GM19372 (cell line): ENCODE results near the gene CYS1.
"Not testable (repeated sequence)": the region's sequence is repeated elsewhere in the genome, so short reads cannot be mapped to it uniquely, and the experiment has no call there.

Experiments used
- ATAC-seq: cut with Tn5 transposase; IDR thresholded peaks from one replicate; pipeline ENCODE4 v1.9.1; 2021; ENCODE audit warnings: mild to moderate bottlenecking, low read depth, moderate library complexity; ENCODE audit not compliant: unreplicated experiment

CYS1 gene

GRCh38 chr2:10033251-10034006, 46.8 kb downstream of the CYS1 start:
- no peak for ATAC-seq

GRCh38 chr2:10032746-10033105, 47.5 kb downstream of the CYS1 start:
- no peak for ATAC-seq

GRCh38 chr2:10031886-10032745, 48.1 kb downstream of the CYS1 start:
- ATAC-seq: no peak

GRCh38 chr2:10030798-10031197, 49.4 kb downstream of the CYS1 start:
- ATAC-seq: not testable (repeated sequence)

- ATAC-seq: no peak
Measured at GRCh38 chr2:10030311-10030736, 49.9 kb downstream of the CYS1 start.

GRCh38 chr2:10029875-10030223, 50.4 kb downstream of the CYS1 start:
- no peak for ATAC-seq

- ATAC-seq: peak; percentile 68
Measured at GRCh38 chr2:10028988-10029874, 51.0 kb downstream of the CYS1 start.

- ATAC-seq: no peak
Measured at GRCh38 chr2:10028407-10028987, 51.7 kb downstream of the CYS1 start.

- no peak for ATAC-seq
Measured at GRCh38 chr2:10027660-10028330, 52.4 kb downstream of the CYS1 start.

- no peak for ATAC-seq
Measured at GRCh38 chr2:10026940-10027569, 53.2 kb downstream of the CYS1 start.

GRCh38 chr2:10022966-10023662, 57.1 kb downstream of the CYS1 start:
- no peak for ATAC-seq

- no peak for ATAC-seq
Measured at GRCh38 chr2:10022445-10022844, 57.8 kb downstream of the CYS1 start.

- ATAC-seq: no peak
Measured at GRCh38 chr2:10022041-10022421, 58.2 kb downstream of the CYS1 start.

GRCh38 chr2:10019602-10020400, 60.4 kb downstream of the CYS1 start:
- ATAC-seq: no peak

GRCh38 chr2:10019174-10019573, 61.0 kb downstream of the CYS1 start:
- no peak for ATAC-seq

- ATAC-seq: no peak
Measured at GRCh38 chr2:10017313-10017941, 62.8 kb downstream of the CYS1 start.

GRCh38 chr2:10016802-10017258, 63.4 kb downstream of the CYS1 start:
- ATAC-seq: no peak
